ENCODE results near the gene RAD18.

DNA sequence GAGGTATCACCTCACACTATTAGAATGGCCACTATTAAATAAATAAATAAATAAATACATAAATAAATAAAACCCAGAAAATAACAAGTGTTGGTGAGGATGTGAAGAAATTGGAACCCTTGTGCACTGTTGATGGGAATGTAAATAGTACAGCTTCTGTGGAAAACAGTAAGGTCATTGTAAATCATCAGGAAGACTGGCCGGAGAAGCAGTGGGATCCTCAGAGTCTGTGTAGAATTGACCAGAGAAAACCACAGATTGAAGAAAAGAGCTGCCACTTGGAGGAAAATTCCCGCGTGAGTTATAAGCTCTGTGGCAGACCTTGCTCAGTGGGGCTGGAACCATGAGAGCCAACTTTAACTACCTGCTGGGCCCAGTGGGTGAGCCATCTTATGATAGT, 92.0 kb downstream of the RAD18 start:
- TF ChIP-seq POLR2A (IDR thresholded peaks at IDR 0.05) (no peak), POLR2AphosphoS5 (IDR thresholded peaks at IDR 0.05) (no peak), CTCF (IDR thresholded peaks at IDR 0.05 in 8 of 11, conservative IDR thresholded peaks at IDR 0.05 in 3 of 11) (no peak)

All from spleen (tissue), 7 donors.